MM.1S (cell line): Measurements from ENCODE around the gene PINK1.

ENCODE experiments used
- DNase-seq: peaks from one replicate; pipeline ENCODE4 v3.0.0-alpha.2; 2015
- H2AFZ ChIP-seq: fragments of 300-600 bp; sonication (generic); 2 replicates; pipeline ENCODE4 v1.6.0; 2016; ENCODE audit warnings: antibody characterized with exemption, low read length
- H3F3A ChIP-seq: fragments of 300-600 bp; sonication (generic); 2 replicates; pipeline ENCODE4 v1.6.1; 2016; ENCODE audit warnings: mild to moderate bottlenecking, antibody characterized with exemption, low read length, moderate library complexity, mixed read lengths; ENCODE audit not compliant: insufficient read depth
- H3K27ac ChIP-seq: fragments of 300-600 bp; sonication (generic); 2 replicates; pipeline ENCODE4 v1.5.1; 2016; ENCODE audit warnings: mild to moderate bottlenecking, low read length
- H3K27me3 ChIP-seq: fragments of 300-600 bp; sonication (generic); replicated peaks from 2 replicates; pipeline ENCODE4 v1.6.0; 2016; ENCODE audit warnings: low read length; ENCODE audit not compliant: insufficient read depth
- H3K36me3 ChIP-seq: fragments of 300-600 bp; sonication (generic); replicated peaks from 2 replicates; pipeline ENCODE4 v1.6.1; 2016; ENCODE audit warnings: mild to moderate bottlenecking, low read length, mixed read lengths; ENCODE audit not compliant: insufficient read depth
- H3K4me1 ChIP-seq: fragments of 300-600 bp; sonication (generic); 2 replicates; pipeline ENCODE4 v1.6.1; 2016; ENCODE audit warnings: low read length, mixed read lengths
- H3K4me2 ChIP-seq: fragments of 300-600 bp; sonication (generic); 2 replicates; pipeline ENCODE4 v1.6.0; 2016; ENCODE audit warnings: low read depth, low read length
- H3K4me3 ChIP-seq: fragments of 300-600 bp; sonication (generic); 2 replicates; pipeline ENCODE4 v1.5.1; 2016; ENCODE audit warnings: low read length, mixed read lengths
- H3K79me2 ChIP-seq: fragments of 300-600 bp; sonication (generic); 2 replicates; pipeline ENCODE4 v1.6.1; 2016; ENCODE audit warnings: mixed run types, low read length, mixed read lengths
- H3K9ac ChIP-seq: fragments of 300-600 bp; sonication (generic); 2 replicates; pipeline ENCODE4 v1.6.1; 2016; ENCODE audit warnings: low read length, mixed read lengths
- H3K9me2 ChIP-seq: fragments of 300-600 bp; sonication (generic); replicated peaks from 2 replicates; pipeline ENCODE4 v1.6.1; 2016; ENCODE audit warnings: mild to moderate bottlenecking, low read length, mixed read lengths; ENCODE audit not compliant: insufficient read depth
- H3K9me3 ChIP-seq: fragments of 300-600 bp; sonication (generic); replicated peaks from 2 replicates; pipeline ENCODE4 v1.6.1; 2016; ENCODE audit warnings: mild to moderate bottlenecking, low read length, mixed read lengths; ENCODE audit not compliant: insufficient read depth
- H4K20me1 ChIP-seq: fragments of 300-600 bp; sonication (generic); 2 replicates; pipeline ENCODE4 v1.6.1; 2016; ENCODE audit warnings: mild to moderate bottlenecking, low read length, moderate library complexity, mixed read lengths; ENCODE audit not compliant: insufficient read depth
- EZH2 ChIP-seq: fragments of 300-600 bp; sonication (generic); optimal IDR thresholded peaks from 2 replicates; pipeline ENCODE3; 2017; ENCODE audit warnings: low read depth, mild to moderate bottlenecking, antibody characterized with exemption, low read length, mixed read lengths
- EZH2phosphoT487 ChIP-seq: fragments of 300-600 bp; sonication (generic); IDR thresholded peaks from 2 replicates; pipeline ENCODE4 v1.6.1; 2018; ENCODE audit warnings: antibody characterized with exemption, low read length
- TF ChIP-seq, protein P1 (sequence below): fragments of 300-600 bp; sonication (generic); IDR thresholded peaks from 2 replicates; pipeline ENCODE4 v1.5.1; 2016; ENCODE audit warnings: antibody characterized with exemption, low read length, mixed read lengths

Gene PINK1

DNA sequence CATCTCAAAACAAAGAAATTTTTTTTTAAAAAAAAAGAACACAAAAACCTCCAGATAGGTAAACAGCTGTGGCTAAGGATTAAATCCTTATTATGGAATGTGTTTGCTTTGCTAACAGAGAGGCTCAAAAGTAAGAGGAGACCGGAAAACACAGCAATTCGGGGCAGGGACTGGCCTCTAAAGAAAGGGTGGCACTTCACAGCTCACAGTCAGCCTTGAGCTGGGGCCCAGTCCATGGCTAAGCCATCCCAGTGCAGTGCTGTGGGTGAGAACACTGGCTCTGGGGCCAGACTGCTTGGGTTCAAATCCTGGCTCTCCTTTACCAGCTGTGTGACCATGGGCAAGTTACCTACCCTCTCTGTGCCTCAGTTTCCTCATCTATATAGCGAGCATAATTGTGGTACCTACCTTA, 56.4 kb downstream of the PINK1 start:
- Histone ChIP-seq H3K79me2 (no peaks in the 10 kb centered on the region), H3K9me3 (no peaks in the 10 kb centered on the region), H3K4me1 (no peaks in the 10 kb centered on the region), H3F3A (no peaks in the 10 kb centered on the region), H3K4me3 (no peak overlapping the region), H2AFZ (no peak overlapping the region), H4K20me1 (no peaks in the 10 kb centered on the region), H3K9ac (no peak overlapping the region), H3K27me3 (peaks cover 75% of the 10 kb centered on the region), H3K27ac (no peak overlapping the region), H3K4me2 (no peak overlapping the region), H3K36me3 (no peaks in the 10 kb centered on the region), H3K9me2 (no peaks in the 10 kb centered on the region)
- TF ChIP-seq EZH2phosphoT487 (no peak), EZH2 (no peak)
- TF ChIP-seq, protein P1, sequence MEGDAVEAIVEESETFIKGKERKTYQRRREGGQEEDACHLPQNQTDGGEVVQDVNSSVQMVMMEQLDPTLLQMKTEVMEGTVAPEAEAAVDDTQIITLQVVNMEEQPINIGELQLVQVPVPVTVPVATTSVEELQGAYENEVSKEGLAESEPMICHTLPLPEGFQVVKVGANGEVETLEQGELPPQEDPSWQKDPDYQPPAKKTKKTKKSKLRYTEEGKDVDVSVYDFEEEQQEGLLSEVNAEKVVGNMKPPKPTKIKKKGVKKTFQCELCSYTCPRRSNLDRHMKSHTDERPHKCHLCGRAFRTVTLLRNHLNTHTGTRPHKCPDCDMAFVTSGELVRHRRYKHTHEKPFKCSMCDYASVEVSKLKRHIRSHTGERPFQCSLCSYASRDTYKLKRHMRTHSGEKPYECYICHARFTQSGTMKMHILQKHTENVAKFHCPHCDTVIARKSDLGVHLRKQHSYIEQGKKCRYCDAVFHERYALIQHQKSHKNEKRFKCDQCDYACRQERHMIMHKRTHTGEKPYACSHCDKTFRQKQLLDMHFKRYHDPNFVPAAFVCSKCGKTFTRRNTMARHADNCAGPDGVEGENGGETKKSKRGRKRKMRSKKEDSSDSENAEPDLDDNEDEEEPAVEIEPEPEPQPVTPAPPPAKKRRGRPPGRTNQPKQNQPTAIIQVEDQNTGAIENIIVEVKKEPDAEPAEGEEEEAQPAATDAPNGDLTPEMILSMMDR = no peak
- no peak for DNase-seq

DNA sequence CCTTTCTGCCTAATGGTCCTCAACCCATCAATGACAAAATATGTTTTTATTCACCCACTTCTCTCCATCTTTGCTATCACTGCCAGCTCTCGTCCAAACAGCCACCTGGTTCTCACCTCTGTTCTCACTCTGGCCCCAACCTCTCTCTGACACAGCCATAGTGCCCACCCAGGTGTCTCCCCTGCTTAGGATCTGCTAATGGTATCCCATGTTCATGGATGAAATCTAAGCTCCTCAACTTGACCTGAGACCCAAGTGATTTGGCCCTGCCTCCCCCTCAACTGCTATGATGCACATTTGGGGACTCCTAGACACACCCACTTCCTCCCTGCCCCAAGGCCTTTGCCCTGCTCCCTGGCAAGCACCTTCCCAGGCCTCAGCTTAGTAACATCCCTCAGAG, 58.6 kb downstream of the PINK1 start:
- Histone ChIP-seq H3K9ac (no peak overlapping the region), H3F3A (no peaks in the 10 kb centered on the region), H3K4me3 (no peak overlapping the region), H3K36me3 (no peaks in the 10 kb centered on the region), H3K9me2 (no peaks in the 10 kb centered on the region), H3K79me2 (no peaks in the 10 kb centered on the region), H3K4me1 (no peaks in the 10 kb centered on the region), H4K20me1 (no peaks in the 10 kb centered on the region), H2AFZ (no peak overlapping the region), H3K27ac (no peak overlapping the region), H3K27me3 (peaks cover 62% of the 10 kb centered on the region), H3K4me2 (no peak overlapping the region), H3K9me3 (no peaks in the 10 kb centered on the region)
- TF ChIP-seq EZH2 (no peak), EZH2phosphoT487 (no peak)
- TF ChIP-seq, protein P1 = no peak
- no peak for DNase-seq

DNA sequence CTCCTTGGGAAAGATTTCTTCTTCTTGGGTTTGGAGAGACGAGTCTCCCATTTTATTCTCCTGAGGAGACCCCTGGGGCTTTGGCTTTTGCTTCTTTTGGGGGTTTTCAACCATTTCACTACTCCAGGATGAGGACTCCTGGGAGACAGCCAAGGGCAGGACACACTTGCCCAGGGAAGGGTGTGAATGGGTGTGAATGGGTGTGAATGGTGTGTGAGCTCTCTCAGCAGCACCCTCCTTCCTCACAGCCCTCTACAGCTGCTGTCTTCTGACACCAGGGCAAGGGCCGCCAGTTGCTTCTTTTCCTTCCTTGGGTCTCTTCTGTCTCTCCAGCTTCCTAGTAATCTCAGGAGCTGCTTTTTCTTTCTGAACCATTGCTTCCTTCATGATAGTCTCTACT, 60.4 kb downstream of the PINK1 start:
- H3K4me3 ChIP-seq = no peak overlapping the region
- no peaks in the 10 kb centered on the region for H3K79me2 ChIP-seq
- TF ChIP-seq EZH2phosphoT487 (no peak), EZH2 (no peak)
- TF ChIP-seq, protein P1 = no peak
- no peak overlapping the region for H3K4me2 ChIP-seq
- no peaks in the 10 kb centered on the region for H3K9me3 ChIP-seq
- no peaks in the 10 kb centered on the region for H3F3A ChIP-seq
- no peaks in the 10 kb centered on the region for H4K20me1 ChIP-seq
- no peak for DNase-seq
- no peak overlapping the region for H2AFZ ChIP-seq
- H3K9me2 ChIP-seq = no peaks in the 10 kb centered on the region
- no peak overlapping the region for H3K9ac ChIP-seq
- no peaks in the 10 kb centered on the region for H3K4me1 ChIP-seq
- H3K36me3 ChIP-seq = no peaks in the 10 kb centered on the region
- H3K27ac ChIP-seq = no peak overlapping the region
- peaks cover 59% of the 10 kb centered on the region for H3K27me3 ChIP-seq

DNA sequence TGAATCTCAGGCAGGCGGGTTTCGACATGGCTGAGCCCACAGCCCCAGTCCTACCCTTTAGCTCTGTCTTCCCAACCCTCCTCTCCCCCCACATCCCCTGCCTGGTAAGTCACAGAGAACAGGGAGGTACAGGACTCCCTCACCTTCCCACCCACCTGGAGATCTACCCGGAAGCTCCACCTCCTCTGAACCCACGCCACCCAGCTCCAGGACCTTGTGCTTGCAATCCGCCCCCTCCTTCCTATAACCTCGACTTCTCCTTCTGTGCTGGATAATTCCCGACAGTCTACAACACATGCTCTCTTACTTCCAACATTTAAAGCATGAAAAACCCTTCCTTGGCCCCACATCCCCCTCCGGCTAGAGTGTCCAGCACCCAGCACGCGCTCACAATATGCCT, 62.3 kb downstream of the PINK1 start:
- no peak overlapping the region for H2AFZ ChIP-seq

More for the DNA sequence above, 62.3 kb downstream of the PINK1 start:
- DNase-seq = no peak
- Histone ChIP-seq H3K36me3 (no peaks in the 10 kb centered on the region), H3K4me2 (no peak overlapping the region), H3K9ac (no peak overlapping the region), H3K9me2 (no peaks in the 10 kb centered on the region), H3K4me3 (no peak overlapping the region), H3K27ac (no peak overlapping the region), H3K79me2 (no peaks in the 10 kb centered on the region), H3F3A (no peaks in the 10 kb centered on the region), H3K27me3 (peaks cover 61% of the 10 kb centered on the region), H3K9me3 (no peaks in the 10 kb centered on the region), H4K20me1 (no peaks in the 10 kb centered on the region), H3K4me1 (no peaks in the 10 kb centered on the region)
- no peak for TF ChIP-seq EZH2phosphoT487
- TF ChIP-seq EZH2 = no peak
- TF ChIP-seq, protein P1 = no peak
